Measurements from ENCODE around the gene TRPC4. TPM values are rescaled to one million over a fixed set of nuclear protein-coding genes. Genes with fewer than 3 reads are reported as not detected.

Gene TRPC4
- total and polyA plus RNA-seq, 2 donors (not counting 3 experiments of a cell fraction or from before 2014, with no cell fraction given), result 0.04 to 0.64 TPM

GRCh38 chr13:37682496-37682895 is 187.1 kb downstream of the TRPC4 start:
- ChIA-PET POLR2A (interaction anchor here (0.7 kb wide), 1 partner anchor 9 kb away, joined by 5 read pairs; no protein-coding TSS in a partner anchor), CTCF (interaction anchor here (0.6 to 2.7 kb wide), 4 partner anchors 17 to 564 kb away, joined by 3 to 10 read pairs (median 4); no protein-coding TSS in a partner anchor)
- no peak for FAIRE-seq
- dilution Hi-C loops (cut with MboI; ENCODE audit: extremely low pct_ligation_motif_present, low sequenced_read_pairs), result no loop called here
- Histone ChIP-seq H2AFZ (ENCODE audit: low read depth, low read length) (peak overlapping the region; percentile 26), H3K4me2 (ENCODE audit: insufficient read depth, low read length) (no peak overlapping the region), H3K36me3 (ENCODE audit: control insufficient read depth in 2 of 2, extremely low read depth in 1 of 2, insufficient read depth in 2 of 2, low read length in 2 of 2) (no peaks in the 10 kb centered on the region), H3K27me3 (ENCODE audit: control insufficient read depth in 2 of 2, insufficient read depth in 2 of 2, low read length in 2 of 2) (no peaks in the 10 kb centered on the region), H4K20me1 (replicated peaks; ENCODE audit: control insufficient read depth, extremely low read depth, insufficient read depth, low read length) (no peaks in the 10 kb centered on the region), H3K4me1 (ENCODE audit: control insufficient read depth, extremely low read depth, insufficient read depth, low read length) (peaks cover 21% of the 10 kb centered on the region), H3K4me3 (replicated peaks in 1 of 3; ENCODE audit: insufficient read depth in 1 of 3, low read depth in 1 of 3, low read length in 3 of 3) (no peak overlapping the region), H3K79me2 (ENCODE audit: control insufficient read depth, insufficient read depth, low read length) (no peaks in the 10 kb centered on the region), H3K27ac (ENCODE audit: insufficient read depth, low read depth, low read length) (peak overlapping the region; percentile 86), H3K9ac (replicated peaks; ENCODE audit: extremely low read depth, insufficient read depth, low read length) (peak overlapping the region; percentile 73), H3K9me1 (replicated peaks; ENCODE audit: control insufficient read depth, extremely low read depth, insufficient read depth, low read length) (no peaks in the 10 kb centered on the region), H3K9me3 (replicated peaks; ENCODE audit: control insufficient read depth, insufficient read depth, low read length) (no peaks in the 10 kb centered on the region)
- DNase-seq (ENCODE audit: low read depth, low spot score), result no peak
- no peak for TF ChIP-seq FOS (IDR thresholded peaks at IDR 0.05; ENCODE audit: borderline replicate concordance, insufficient read depth, low read length)
- no peak for TF ChIP-seq MYC (IDR thresholded peaks at IDR 0.05; ENCODE audit: low read depth, low read length)
- no peak for TF ChIP-seq EZH2 (IDR thresholded peaks at IDR 0.05; ENCODE audit: borderline replicate concordance, low read depth, low read length, severe bottlenecking)
- TF ChIP-seq POLR2A (IDR thresholded peaks at IDR 0.05; ENCODE audit: low read depth, low read length), result no peak
- no peak for TF ChIP-seq JUN (IDR thresholded peaks at IDR 0.05; ENCODE audit: borderline replicate concordance, insufficient read depth, insufficient read length, low read depth)
- intact Hi-C loops (cut with micrococcal nuclease), result loop anchor here (5.0 kb wide), 2 partner anchors 35 to 65 kb away; no protein-coding TSS in a partner anchor
- BruUV-seq (replicated peaks), result no TSS peak

DNA sequence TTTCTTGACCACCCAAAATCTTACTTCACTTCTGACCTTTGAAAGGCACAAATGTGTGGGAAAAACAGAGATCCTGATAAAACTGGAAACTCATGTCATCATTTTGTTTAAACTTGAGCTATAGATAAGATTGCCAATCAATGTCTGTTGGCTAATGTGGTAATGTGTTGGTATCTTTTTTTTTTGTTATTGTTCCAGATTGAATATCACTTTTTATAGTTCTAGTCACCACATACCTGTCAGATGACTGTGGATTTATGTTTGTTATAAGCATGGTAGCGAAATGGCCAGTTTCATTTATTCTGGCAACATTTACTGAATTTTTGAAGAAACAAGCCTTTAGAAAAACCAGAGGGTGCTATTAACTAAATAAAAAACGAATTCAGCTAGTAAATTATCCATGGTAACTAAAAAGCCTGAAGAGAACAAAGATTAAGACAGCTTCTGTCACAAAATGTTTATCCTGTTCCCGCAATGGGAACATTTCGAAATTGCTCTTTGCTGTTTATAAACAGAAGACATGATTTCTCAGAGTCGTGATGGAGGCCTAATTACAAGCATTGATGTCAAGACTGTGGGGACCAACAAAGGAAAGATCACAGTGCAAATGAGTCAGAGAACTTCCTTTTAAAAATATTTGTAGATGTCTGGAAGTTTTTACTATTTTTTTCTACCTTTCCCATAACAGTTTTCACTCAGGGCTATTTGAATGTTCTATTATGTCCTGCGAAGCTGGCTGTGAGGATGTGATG is 188.1 kb downstream of the TRPC4 start:
- ChIA-PET POLR2A (no interaction called here), CTCF (interaction anchor here (1.2 to 2.7 kb wide), 3 partner anchors 20 to 41 kb away, joined by 4 to 10 read pairs (median 4); no protein-coding TSS in a partner anchor)
- Histone ChIP-seq H3K27ac (ENCODE audit: insufficient read depth, low read depth, low read length) (peak overlapping the region; percentile 86), H3K79me2 (ENCODE audit: control insufficient read depth, insufficient read depth, low read length) (no peaks in the 10 kb centered on the region), H2AFZ (ENCODE audit: low read depth, low read length) (peak overlapping the region; percentile 31), H3K4me2 (ENCODE audit: insufficient read depth, low read length) (peak overlapping the region; percentile 43), H4K20me1 (replicated peaks; ENCODE audit: control insufficient read depth, extremely low read depth, insufficient read depth, low read length) (no peaks in the 10 kb centered on the region), H3K9me1 (replicated peaks; ENCODE audit: control insufficient read depth, extremely low read depth, insufficient read depth, low read length) (no peaks in the 10 kb centered on the region), H3K27me3 (ENCODE audit: control insufficient read depth in 2 of 2, insufficient read depth in 2 of 2, low read length in 2 of 2) (no peaks in the 10 kb centered on the region), H3K4me1 (ENCODE audit: control insufficient read depth, extremely low read depth, insufficient read depth, low read length) (peaks cover 21% of the 10 kb centered on the region), H3K9me3 (replicated peaks; ENCODE audit: control insufficient read depth, insufficient read depth, low read length) (no peaks in the 10 kb centered on the region), H3K36me3 (ENCODE audit: control insufficient read depth in 2 of 2, extremely low read depth in 1 of 2, insufficient read depth in 2 of 2, low read length in 2 of 2) (no peaks in the 10 kb centered on the region), H3K9ac (replicated peaks; ENCODE audit: extremely low read depth, insufficient read depth, low read length) (peak overlapping the region; percentile 73), H3K4me3 (replicated peaks in 1 of 3; ENCODE audit: insufficient read depth in 1 of 3, low read depth in 1 of 3, low read length in 3 of 3) (peak overlapping the region in 1 of 3 experiments; percentile 14)
- FAIRE-seq (peak; percentile 91), DNase-seq (ENCODE audit: low read depth, low spot score) (peak; percentile 95)
- dilution Hi-C loops (cut with MboI; ENCODE audit: extremely low pct_ligation_motif_present, low sequenced_read_pairs) (no loop called here), intact Hi-C loops (cut with micrococcal nuclease) (loop anchor here (1.0 to 5.0 kb wide), 5 partner anchors 20 to 66 kb away; no protein-coding TSS in a partner anchor)
- TSS peak; percentile 94 for BruUV-seq (replicated peaks)
- TF ChIP-seq POLR2A (IDR thresholded peaks at IDR 0.05; ENCODE audit: low read depth, low read length) (no peak), POLR2AphosphoS5 (IDR thresholded peaks at IDR 0.05; ENCODE audit: insufficient read depth, low read depth, low read length) (peak; percentile 47), JUN (IDR thresholded peaks at IDR 0.05; ENCODE audit: borderline replicate concordance, insufficient read depth, insufficient read length, low read depth) (peak; percentile 87), FOS (IDR thresholded peaks at IDR 0.05; ENCODE audit: borderline replicate concordance, insufficient read depth, low read length) (peak; percentile 82)

All from endothelial cell of umbilical vein (primary cell).